ENCODE results near the gene YWHAE.

DNA sequence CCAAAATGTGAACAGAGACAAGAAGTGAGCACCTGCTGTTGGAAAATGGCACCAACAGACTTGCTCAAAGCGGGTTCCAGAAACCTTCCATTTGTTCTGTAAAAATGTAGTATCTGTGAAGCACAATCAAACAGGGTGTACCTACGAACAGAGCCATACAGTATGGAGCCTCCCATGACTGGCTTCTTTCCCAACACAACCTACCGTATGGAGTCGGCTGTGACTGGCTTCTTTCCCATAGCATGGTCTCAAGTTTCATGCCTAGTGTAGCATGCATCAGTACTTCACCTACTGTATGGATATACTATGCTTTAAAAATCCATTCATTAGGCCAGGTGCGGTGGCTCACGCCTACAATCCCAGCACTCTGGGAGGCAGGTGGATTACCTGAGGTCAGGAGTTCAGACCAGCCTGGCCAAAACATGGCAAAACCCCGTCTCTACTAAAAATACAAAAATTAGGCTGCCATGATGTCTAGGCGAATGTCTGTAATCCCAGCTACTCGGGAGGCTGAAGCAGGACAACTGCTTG, 26.2 kb downstream of the YWHAE start:
- no peak for TF ChIP-seq EZH2phosphoT487 (IDR thresholded peaks at IDR 0.05; ENCODE audit: low read depth, severe bottlenecking, unreplicated experiment)
- TF ChIP-seq, protein P1, sequence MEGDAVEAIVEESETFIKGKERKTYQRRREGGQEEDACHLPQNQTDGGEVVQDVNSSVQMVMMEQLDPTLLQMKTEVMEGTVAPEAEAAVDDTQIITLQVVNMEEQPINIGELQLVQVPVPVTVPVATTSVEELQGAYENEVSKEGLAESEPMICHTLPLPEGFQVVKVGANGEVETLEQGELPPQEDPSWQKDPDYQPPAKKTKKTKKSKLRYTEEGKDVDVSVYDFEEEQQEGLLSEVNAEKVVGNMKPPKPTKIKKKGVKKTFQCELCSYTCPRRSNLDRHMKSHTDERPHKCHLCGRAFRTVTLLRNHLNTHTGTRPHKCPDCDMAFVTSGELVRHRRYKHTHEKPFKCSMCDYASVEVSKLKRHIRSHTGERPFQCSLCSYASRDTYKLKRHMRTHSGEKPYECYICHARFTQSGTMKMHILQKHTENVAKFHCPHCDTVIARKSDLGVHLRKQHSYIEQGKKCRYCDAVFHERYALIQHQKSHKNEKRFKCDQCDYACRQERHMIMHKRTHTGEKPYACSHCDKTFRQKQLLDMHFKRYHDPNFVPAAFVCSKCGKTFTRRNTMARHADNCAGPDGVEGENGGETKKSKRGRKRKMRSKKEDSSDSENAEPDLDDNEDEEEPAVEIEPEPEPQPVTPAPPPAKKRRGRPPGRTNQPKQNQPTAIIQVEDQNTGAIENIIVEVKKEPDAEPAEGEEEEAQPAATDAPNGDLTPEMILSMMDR (IDR thresholded peaks at IDR 0.05; ENCODE audit: poor library complexity): no peak
